SIG-M5 treated with dmso at 0.1 percent for 504 hours (cell line): ENCODE measurements around the gene TVP23B.
A peak's percentile ranks its signal among the peaks of the same experiment; 100 is the strongest.
"Not testable (repeated sequence)": the region's sequence is repeated elsewhere in the genome, so short reads cannot be mapped to it uniquely, and the experiment has no call there.

Experiments used
- DNase-seq: peaks from one replicate; lab custom pipeline; 2025; ENCODE audit not compliant: unreplicated experiment; lab: John Stamatoyannopoulos, UW

TVP23B gene

GRCh38 chr17:18786890-18787289 is 5.9 kb downstream of the TVP23B start:
- not testable (repeated sequence) for DNase-seq

- DNase-seq: not testable (repeated sequence)
Measured at GRCh38 chr17:18791402-18791801, 10.4 kb downstream of the TVP23B start.

- not testable (repeated sequence) for DNase-seq
Measured at GRCh38 chr17:18794841-18795240, 13.9 kb downstream of the TVP23B start.

GRCh38 chr17:18796887-18797286 is 15.9 kb downstream of the TVP23B start:
- DNase-seq: not testable (repeated sequence)

GRCh38 chr17:18803458-18804245 is 22.7 kb downstream of the TVP23B start:
- not testable (repeated sequence) for DNase-seq

- not testable (repeated sequence) for DNase-seq
Measured at GRCh38 chr17:18815924-18816323, 34.9 kb downstream of the TVP23B start.

GRCh38 chr17:18816489-18817371 is 35.7 kb downstream of the TVP23B start:
- peak; percentile 67 for DNase-seq

- DNase-seq: not testable (repeated sequence)
Measured at GRCh38 chr17:18821430-18821829, 40.4 kb downstream of the TVP23B start.

GRCh38 chr17:18827613-18828012 is 46.6 kb downstream of the TVP23B start:
- not testable (repeated sequence) for DNase-seq

GRCh38 chr17:18848501-18848900 is 67.5 kb downstream of the TVP23B start:
- no peak for DNase-seq

- DNase-seq: no peak
Measured at GRCh38 chr17:18850679-18851078, 69.7 kb downstream of the TVP23B start.

- DNase-seq: no peak
Measured at GRCh38 chr17:18851201-18851600, 70.2 kb downstream of the TVP23B start.

GRCh38 chr17:18854956-18855355 is 74.0 kb downstream of the TVP23B start:
- DNase-seq: no peak

GRCh38 chr17:18855831-18856569 is 75.0 kb downstream of the TVP23B start:
- peak; percentile 97 for DNase-seq
